GM20000 (cell line): ENCODE data around the gene CEP76.

ENCODE experiments used
- DNase-seq: peaks from one replicate; pipeline ENCODE4 v3.0.0; 2012; ENCODE audit warnings: low spot score
- CTCF ChIP-seq: IDR thresholded peaks from 2 replicates; pipeline ENCODE4 v1.5.1; 2012; ENCODE audit warnings: mild to moderate bottlenecking, control low read depth; ENCODE audit errors: extremely low read depth, missing control alignments

Gene CEP76

GRCh38 chr18:12640881-12641200 is 61.7 kb downstream of the CEP76 start:
- no peak for DNase-seq
- no peak for TF ChIP-seq CTCF

GRCh38 chr18:12639990-12640880 is 62.3 kb downstream of the CEP76 start:
- no peak for DNase-seq
- no peak for TF ChIP-seq CTCF

GRCh38 chr18:12638644-12639124 is 63.8 kb downstream of the CEP76 start:
- DNase-seq, result no peak

GRCh38 chr18:12637901-12638643 is 64.5 kb downstream of the CEP76 start:
- TF ChIP-seq CTCF, result no peak
- no peak for DNase-seq

More at GRCh38 chr18:12638644-12639124, 63.8 kb downstream of the CEP76 start:
- no peak for TF ChIP-seq CTCF

GRCh38 chr18:12637393-12637792 is 65.1 kb downstream of the CEP76 start:
- DNase-seq, result no peak
- no peak for TF ChIP-seq CTCF

- no peak for TF ChIP-seq CTCF
Observed at GRCh38 chr18:12631831-12632477, 70.6 kb downstream of the CEP76 start.

More at GRCh38 chr18:12631831-12632477, 70.6 kb downstream of the CEP76 start:
- no peak for DNase-seq
